HAP-1 (cell line): Measurements from ENCODE around the gene CEP76.
"Not testable (repeated sequence)": the region's sequence is repeated elsewhere in the genome, so short reads cannot be mapped to it uniquely, and the experiment has no call there.

Experiments used
- DNase-seq, 2 experiments: peaks; one replicate each; pipeline ENCODE4 v3.0.0-alpha.2; 2016 to 2020; ENCODE audit warnings: low spot score in 2 of 2
- H3K27me3 ChIP-seq: fragments of 250-450 bp; sonication (Bioruptor Pico); 2 replicates; pipeline ENCODE4 v1.5.1; 2020; ENCODE audit warnings: low read depth, mild to moderate bottlenecking, moderate library complexity
- H3K36me3 ChIP-seq: fragments of 250-450 bp; sonication (Bioruptor Pico); replicated peaks from 2 replicates; pipeline ENCODE4 v1.5.1; 2020; ENCODE audit warnings: mild to moderate bottlenecking
- H3K4me1 ChIP-seq: fragments of 250-450 bp; sonication (Bioruptor Pico); 2 replicates; pipeline ENCODE4 v1.5.1; 2020; ENCODE audit warnings: mild to moderate bottlenecking
- H3K4me3 ChIP-seq: fragments of 250-450 bp; sonication (Bioruptor Pico); 2 replicates; pipeline ENCODE4 v1.5.1; 2020; ENCODE audit warnings: mild to moderate bottlenecking, moderate library complexity
- H3K9me3 ChIP-seq: fragments of 250-450 bp; sonication (Bioruptor Pico); 2 replicates; pipeline ENCODE4 v1.5.1; 2020; ENCODE audit warnings: mild to moderate bottlenecking, moderate library complexity
- in situ Hi-C: fragments of 300-500 bp; cut with MboI; formaldehyde crosslinking; loops from 3 replicates; pipeline ENCODE4 v1.14.3; 2020; ENCODE audit warnings: low sequenced_read_pairs, inconsistent platforms, mixed read lengths

CEP76 gene

DNA sequence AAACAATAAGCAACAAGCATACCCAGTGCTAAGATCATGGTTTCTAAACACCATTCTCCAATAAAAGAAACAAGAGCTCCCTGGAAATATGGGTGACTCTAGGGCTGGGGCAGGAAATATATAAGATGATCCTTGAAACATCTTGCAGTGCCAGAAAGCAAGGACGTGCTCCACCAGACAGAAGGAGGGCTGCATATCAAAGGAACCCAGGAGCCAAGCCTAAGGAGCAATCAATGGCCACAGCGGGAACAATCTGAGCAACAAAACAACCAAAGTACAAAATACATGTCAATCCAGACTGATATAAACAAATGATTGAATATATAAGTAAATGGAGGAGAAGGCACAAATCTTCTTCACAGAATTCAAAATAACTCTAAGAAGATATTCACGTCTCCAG lies 54.8 kb downstream of the CEP76 start:
- Histone ChIP-seq H3K4me3 (no peak overlapping the region), H3K36me3 (peaks cover 4% of the 10 kb centered on the region; the same call in 1 of the 2 replicates), H3K9me3 (no peaks in the 10 kb centered on the region), H3K27me3 (no peaks in the 10 kb centered on the region), H3K4me1 (peaks cover 20% of the 10 kb centered on the region)
- no peak for DNase-seq
- in situ Hi-C loops = no loop called here

GRCh38 chr18:12645751-12646203 lies 56.7 kb downstream of the CEP76 start:
- H3K4me1 ChIP-seq = peaks cover under 1% of the 10 kb centered on the region
- H3K27me3 ChIP-seq = no peaks in the 10 kb centered on the region
- DNase-seq = no peak
- H3K36me3 ChIP-seq = peaks cover 4% of the 10 kb centered on the region; the same call in 1 of the 2 replicates
- in situ Hi-C loops = no loop called here
- no peaks in the 10 kb centered on the region for H3K9me3 ChIP-seq
- H3K4me3 ChIP-seq = no peak overlapping the region

DNA sequence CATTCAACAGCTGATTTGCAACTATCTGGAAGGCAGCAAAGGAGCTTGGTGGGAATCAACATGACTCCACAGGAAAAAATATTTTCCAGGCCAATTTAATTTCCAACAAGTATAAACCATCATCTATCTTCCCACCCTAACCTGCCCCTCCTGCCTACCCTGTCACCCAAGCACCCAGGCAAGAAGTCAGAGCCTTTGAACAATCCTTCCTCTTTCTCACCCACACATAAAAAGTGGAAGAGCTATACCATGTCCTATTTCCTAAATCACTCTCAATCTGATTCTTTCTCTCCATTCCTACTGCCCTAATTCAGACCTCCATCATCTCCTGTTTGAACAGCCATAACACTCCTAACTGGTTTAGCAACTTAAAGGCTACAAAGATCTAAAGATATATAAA lies 57.3 kb downstream of the CEP76 start:
- Histone ChIP-seq H3K4me1 (no peaks in the 10 kb centered on the region; the same call in 1 of the 2 replicates), H3K36me3 (peaks cover 4% of the 10 kb centered on the region; the same call in 1 of the 2 replicates), H3K4me3 (no peak overlapping the region), H3K9me3 (no peaks in the 10 kb centered on the region), H3K27me3 (no peaks in the 10 kb centered on the region)
- in situ Hi-C loops = no loop called here
- DNase-seq = no peak

- DNase-seq, H3K27me3 ChIP-seq, H3K36me3 ChIP-seq, H3K4me3 ChIP-seq, in situ Hi-C loops, H3K4me1 ChIP-seq, H3K9me3 ChIP-seq: not testable (repeated sequence)
Observed at GRCh38 chr18:12643756-12644155, 58.8 kb downstream of the CEP76 start.

- H3K36me3 ChIP-seq = no peaks in the 10 kb centered on the region
- peaks cover 4% of the 10 kb centered on the region for H3K4me1 ChIP-seq
- H3K4me3 ChIP-seq = no peak overlapping the region
- H3K9me3 ChIP-seq = no peaks in the 10 kb centered on the region
- no peak for DNase-seq
- in situ Hi-C loops = no loop called here
- no peaks in the 10 kb centered on the region for H3K27me3 ChIP-seq
Observed at GRCh38 chr18:12640881-12641200, 61.7 kb downstream of the CEP76 start.

DNA sequence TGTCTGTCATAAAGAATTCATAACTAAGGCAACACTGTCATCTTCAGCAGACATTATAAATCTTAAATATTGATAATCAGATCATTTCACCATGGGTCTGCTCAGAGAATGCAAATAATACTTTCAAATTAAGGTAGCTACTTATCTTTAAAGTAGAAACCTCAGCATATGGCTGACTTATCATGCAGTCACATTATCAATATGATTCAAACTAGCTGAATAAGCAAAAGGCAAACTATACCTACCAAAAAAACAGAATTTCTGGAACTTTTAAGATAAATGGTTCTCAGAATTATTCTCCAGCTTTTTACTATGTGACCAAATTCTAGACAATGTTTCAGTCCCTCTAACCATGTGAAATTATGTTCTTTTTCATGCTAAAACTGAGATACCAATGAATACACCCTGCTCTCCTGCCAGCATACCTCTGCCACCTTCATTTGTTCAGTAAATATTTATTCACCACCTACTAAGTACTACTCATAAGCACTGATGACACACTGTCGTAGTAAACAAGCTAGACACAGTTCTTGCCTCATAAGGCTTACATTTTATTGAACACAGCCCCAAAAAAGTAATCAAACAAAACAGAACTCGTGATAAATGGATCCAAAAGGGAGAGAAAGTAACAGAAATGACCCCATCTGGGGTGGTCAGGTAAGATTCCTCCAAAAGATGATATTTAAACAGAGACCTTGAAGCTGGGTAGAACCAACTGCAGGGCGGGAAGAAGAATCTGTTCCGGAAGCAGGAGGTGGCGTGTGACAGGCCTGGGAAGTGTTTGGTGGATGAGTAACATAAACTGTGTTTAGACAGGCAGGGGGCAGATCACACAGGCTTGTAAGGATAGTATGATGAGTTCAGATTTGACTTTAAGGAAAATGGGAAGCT lies 62.3 kb downstream of the CEP76 start:
- Histone ChIP-seq H3K36me3 (no peaks in the 10 kb centered on the region), H3K4me1 (peaks cover 4% of the 10 kb centered on the region), H3K4me3 (no peak overlapping the region), H3K27me3 (no peaks in the 10 kb centered on the region), H3K9me3 (no peaks in the 10 kb centered on the region)
- DNase-seq = no peak
- in situ Hi-C loops = no loop called here

- in situ Hi-C loops = no loop called here
- no peaks in the 10 kb centered on the region for H3K9me3 ChIP-seq
- H3K36me3 ChIP-seq = no peaks in the 10 kb centered on the region; the same call in 1 of the 2 replicates
- no peaks in the 10 kb centered on the region for H3K27me3 ChIP-seq
- H3K4me1 ChIP-seq = peaks cover 4% of the 10 kb centered on the region
- no peak overlapping the region for H3K4me3 ChIP-seq
- no peak for DNase-seq
Observed at GRCh38 chr18:12638644-12639124, 63.8 kb downstream of the CEP76 start.

DNA sequence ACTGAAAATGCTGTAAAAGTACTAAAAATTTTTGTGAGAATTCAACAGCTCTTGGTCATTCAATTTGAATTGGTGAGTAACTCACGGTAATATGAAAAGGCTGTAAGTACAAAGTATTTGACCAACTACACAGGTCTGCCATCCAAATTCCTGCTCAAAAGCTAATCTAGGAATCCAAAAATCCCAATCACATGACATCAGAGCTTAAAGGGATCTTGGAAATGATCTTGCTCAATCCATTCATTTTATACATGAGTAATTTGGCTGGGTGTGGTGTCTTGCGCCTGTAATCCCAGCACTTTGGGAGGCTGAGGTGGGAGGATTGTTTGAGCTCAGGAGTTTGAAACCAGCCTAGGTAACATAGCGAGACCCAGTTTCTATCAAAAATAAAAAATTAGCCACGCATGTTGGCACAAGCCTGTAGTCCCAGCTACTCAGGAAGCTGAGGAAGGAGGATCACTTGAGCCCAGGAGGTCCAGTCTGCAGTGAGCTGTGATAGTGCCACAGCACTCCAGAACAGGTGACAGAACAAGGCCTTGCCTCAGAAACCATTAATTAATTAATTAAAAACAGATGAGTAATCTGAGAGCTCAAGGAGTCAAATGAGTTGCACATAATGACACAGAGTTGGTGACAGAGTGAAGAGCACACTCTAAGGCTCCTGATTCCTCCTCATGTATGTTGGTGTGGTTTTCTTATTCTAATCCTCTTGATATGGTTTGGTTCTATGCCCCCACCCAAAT lies 64.5 kb downstream of the CEP76 start:
- H3K4me1 ChIP-seq = peaks cover 4% of the 10 kb centered on the region
- no peak overlapping the region for H3K4me3 ChIP-seq
- in situ Hi-C loops = no loop called here
- H3K27me3 ChIP-seq = no peaks in the 10 kb centered on the region
- no peaks in the 10 kb centered on the region for H3K9me3 ChIP-seq
- DNase-seq = no peak
- H3K36me3 ChIP-seq = no peaks in the 10 kb centered on the region; the same call in 1 of the 2 replicates

DNA sequence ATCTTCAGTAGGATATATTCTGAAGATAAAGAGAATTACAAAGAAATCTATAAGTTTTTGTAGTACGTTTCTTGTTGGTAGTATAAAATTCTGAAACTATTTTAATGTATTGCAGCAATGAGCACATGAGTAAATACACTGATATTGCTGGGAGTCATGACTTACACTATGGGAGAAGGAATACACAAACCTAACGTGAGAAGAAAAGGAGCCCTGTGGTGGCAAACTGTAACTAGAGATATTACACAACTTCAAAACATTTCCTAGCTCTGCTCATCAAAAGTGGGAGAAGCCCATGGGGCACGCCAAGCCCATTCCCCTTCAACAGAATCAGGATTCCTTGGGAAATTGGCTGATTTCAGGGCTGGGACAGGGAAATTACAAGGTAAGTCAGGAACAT lies 65.1 kb downstream of the CEP76 start:
- Histone ChIP-seq H3K4me1 (peaks cover 4% of the 10 kb centered on the region), H3K27me3 (no peaks in the 10 kb centered on the region), H3K9me3 (no peaks in the 10 kb centered on the region), H3K36me3 (no peaks in the 10 kb centered on the region; the same call in 1 of the 2 replicates), H3K4me3 (no peak overlapping the region)
- in situ Hi-C loops = no loop called here
- no peak for DNase-seq

DNA sequence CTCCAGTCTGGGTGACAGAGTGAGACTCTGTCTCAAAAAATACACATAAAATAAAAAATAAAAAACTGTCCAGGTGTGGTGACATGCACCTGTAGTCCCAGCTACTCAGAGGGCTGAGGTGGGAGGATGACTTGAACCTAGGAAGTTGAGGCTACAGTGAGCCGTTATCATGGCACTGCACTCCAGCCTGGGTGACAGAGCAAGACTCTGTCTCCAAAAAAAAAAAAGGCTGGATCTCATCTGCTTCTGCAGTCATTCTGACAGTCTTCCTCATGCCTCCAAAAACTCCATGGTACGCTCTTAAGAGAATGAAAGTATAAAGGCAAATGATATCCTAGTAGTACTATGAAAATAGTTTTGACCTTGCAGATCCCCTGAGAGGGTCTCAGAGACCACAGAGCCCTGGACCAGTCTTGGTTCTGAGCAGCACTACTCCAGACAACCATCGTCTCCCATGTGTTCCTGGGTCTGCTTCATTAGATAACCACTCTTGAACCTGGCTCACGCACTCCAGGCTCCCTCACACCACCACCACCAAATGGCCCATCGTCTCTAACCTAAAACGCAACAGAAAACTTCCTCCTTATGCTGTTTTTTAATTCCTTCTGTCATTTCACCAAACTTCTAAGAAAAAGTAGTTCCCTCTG lies 70.6 kb downstream of the CEP76 start:
- in situ Hi-C loops = no loop called here
- DNase-seq = no peak

DNA sequence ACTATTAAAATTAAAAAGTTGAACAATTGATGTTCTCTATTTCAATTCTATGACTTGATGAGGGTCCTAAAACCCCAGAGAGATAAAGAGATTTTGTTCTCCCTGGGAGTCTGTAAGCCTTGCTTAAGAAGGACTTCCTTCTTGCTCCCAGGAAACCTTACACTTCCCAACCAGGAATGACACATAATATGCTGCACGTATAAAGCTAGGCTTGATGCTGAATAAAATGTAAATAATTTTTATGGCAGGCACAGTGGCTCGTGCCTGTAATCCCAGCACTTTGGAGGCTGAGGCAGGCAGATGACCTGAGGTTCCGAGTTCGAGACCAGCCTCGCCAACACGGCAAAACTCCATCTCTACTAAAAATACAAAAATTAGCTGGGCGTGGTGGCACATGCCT lies 72.4 kb downstream of the CEP76 start:
- no peaks in the 10 kb centered on the region for H3K9me3 ChIP-seq
- peaks cover 6% of the 10 kb centered on the region for H3K4me1 ChIP-seq
- H3K4me3 ChIP-seq = no peak overlapping the region
- DNase-seq = no peak
- in situ Hi-C loops = no loop called here
- no peaks in the 10 kb centered on the region for H3K27me3 ChIP-seq
- H3K36me3 ChIP-seq = no peaks in the 10 kb centered on the region; the same call in none of the 2 replicates

More for the DNA sequence above, 70.6 kb downstream of the CEP76 start:
- peaks cover 4% of the 10 kb centered on the region for H3K4me1 ChIP-seq
- no peak overlapping the region for H3K4me3 ChIP-seq
- no peaks in the 10 kb centered on the region for H3K27me3 ChIP-seq
- no peaks in the 10 kb centered on the region for H3K9me3 ChIP-seq
- no peaks in the 10 kb centered on the region; the same call in none of the 2 replicates for H3K36me3 ChIP-seq

DNA sequence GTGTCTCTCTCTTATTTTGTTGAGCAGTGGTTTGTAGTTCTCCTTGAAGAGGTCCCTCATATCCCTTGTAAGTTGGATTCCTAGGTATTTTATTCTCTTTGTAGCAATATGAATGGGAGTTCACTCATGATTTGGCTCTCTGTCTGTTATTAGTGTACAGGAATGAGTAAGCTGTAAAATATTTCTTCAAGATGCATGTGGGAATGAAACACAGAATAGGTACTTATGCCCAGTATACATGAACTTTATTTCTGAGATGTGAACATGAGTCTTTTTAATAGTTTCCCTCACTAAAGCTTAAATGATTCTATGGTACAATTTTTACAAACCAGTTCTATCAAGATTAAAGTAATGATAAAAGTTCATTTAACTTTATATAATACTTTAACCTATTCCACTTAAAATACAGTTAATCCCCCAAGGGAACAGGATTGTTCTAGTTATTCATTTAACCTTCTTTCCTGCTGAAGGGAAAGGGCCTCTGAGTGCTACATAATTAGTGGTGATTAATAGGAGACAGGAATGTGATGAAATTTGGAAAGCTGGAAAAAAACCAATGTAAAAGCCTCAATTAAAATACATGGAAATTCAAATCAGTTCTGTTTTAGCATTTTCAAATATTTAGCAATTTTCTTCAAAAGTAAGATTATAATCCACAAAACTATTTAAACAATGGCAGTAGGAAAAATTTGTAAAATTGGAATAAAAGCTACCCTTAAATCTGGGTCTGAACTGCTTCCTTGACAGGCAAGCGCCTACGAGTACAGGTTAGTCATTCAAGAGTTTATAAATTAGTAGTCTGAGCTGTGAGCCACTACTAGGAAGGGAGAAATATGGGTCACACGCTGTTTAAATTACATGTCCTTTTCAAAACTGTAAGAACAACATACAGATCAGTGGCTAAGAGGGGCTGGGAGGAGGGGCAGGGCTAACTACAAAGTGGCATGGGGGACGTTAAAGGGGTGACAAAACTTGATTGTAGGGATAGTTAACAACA lies 73.5 kb downstream of the CEP76 start:
- Histone ChIP-seq H3K4me1 (peaks cover 6% of the 10 kb centered on the region), H3K4me3 (no peak overlapping the region), H3K27me3 (no peaks in the 10 kb centered on the region), H3K36me3 (no peaks in the 10 kb centered on the region; the same call in 1 of the 2 replicates), H3K9me3 (no peaks in the 10 kb centered on the region)
- in situ Hi-C loops = no loop called here
- no peak for DNase-seq

DNA sequence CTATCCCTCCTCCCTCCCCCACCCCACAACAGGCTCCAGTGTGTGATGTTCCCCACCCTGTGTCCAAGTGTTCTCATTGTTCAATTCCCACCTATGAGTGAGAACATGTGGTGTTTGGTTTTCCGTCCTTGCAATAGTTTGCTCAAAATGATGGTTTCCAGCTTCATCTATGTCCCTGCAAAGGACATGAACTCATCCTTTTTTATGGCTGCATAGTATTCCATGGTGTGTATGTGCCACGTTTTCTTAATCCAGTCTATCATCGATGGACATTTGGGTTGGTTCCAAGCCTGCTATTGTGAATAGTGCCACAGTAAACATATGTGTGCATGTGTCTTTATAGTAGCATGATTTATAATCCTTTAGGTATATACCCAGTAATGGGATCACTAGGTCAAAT lies 75.3 kb downstream of the CEP76 start:
- in situ Hi-C loops, H3K9me3 ChIP-seq, H3K27me3 ChIP-seq, H3K36me3 ChIP-seq, H3K4me1 ChIP-seq, H3K4me3 ChIP-seq, DNase-seq: not testable (repeated sequence)
